ENCODE data around the gene SELENON. TPM values are rescaled to one million over a fixed set of nuclear protein-coding genes. Genes with fewer than 3 reads are reported as not detected.
A peak's percentile ranks its signal among the peaks of the same experiment; 100 is the strongest.

The SELENON gene
- total and polyA plus RNA-seq, 2 of the 13 experiments (the other 11 are each of a cell fraction or from before 2014, with no cell fraction given) = 3.8 to 8.0 TPM

DNA sequence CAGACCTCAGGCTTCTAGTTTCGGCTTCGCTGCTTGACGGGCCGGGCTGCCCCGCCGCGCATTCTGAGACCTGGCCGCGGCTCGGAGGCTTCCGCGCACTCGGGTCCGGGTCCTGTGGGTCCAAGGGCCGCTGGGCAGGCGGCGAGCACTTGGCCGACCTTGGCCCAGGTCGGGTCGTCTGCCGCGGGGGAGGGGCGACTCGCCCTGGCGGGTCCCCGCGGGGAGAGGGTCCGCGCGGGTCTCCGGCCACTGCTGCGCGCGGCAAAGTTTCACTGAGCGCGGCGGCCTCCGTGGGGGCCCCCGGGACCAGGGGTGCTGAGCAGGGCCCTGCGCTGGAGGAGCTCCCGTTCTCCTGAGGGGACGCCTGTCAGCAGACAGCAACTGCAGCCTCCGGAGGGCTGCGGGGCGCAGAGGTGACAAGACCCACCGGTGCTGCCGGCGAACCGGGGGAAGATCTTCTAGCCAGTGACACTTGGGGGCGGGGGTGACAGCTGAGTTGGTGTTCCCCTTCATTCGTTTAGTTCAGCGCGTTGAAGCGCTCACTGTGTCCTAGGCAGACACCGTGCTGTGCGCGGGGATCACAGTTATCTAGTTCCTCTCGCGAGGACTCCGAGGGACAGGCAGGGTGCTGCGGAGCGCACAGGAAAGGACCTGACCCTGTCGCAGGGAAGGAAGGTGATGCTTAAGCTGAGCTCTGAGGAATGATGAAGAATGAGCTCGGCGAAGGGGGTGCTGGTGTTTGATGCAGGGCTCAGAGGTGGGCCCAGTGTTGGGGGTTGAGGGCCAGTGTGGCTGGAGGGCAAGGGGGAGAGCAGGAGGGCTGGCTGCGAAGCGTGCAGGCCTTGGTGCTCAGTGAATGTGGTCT lies 20.5 kb downstream of the SELENON start (continued):
- no peak; the same call in 1 of the 2 replicates for TF ChIP-seq ZNF350 (CRISPR knock-in tag; IDR thresholded peaks at IDR 0.05; ENCODE audit: borderline replicate concordance, low read depth)
- TF ChIP-seq, protein P1, sequence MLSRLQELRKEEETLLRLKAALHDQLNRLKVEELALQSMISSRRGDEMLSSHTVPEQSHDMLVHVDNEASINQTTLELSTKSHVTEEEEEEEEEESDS (CRISPR knock-in tag; IDR thresholded peaks at IDR 0.05; ENCODE audit: borderline replicate concordance) = no peak
- no peak; the same call in 1 of the 2 replicates for TF ChIP-seq KAT7 (CRISPR knock-in tag; IDR thresholded peaks at IDR 0.05; ENCODE audit: borderline replicate concordance)
- TF ChIP-seq ZFAT (CRISPR knock-in tag; conservative IDR thresholded peaks at IDR 0.05) = no peak
- no peak; the same call in 1 of the 2 replicates for TF ChIP-seq CCDC6 (CRISPR knock-in tag; IDR thresholded peaks at IDR 0.05)
- TF ChIP-seq, protein P2, sequence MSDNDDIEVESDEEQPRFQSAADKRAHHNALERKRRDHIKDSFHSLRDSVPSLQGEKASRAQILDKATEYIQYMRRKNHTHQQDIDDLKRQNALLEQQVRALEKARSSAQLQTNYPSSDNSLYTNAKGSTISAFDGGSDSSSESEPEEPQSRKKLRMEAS (IDR thresholded peaks at IDR 0.05) = no peak; the same call in 1 of the 2 replicates
- no peak for TF ChIP-seq ZNF441 (CRISPR knock-in tag; IDR thresholded peaks at IDR 0.05; ENCODE audit: borderline replicate concordance)
- TF ChIP-seq, protein P3, sequence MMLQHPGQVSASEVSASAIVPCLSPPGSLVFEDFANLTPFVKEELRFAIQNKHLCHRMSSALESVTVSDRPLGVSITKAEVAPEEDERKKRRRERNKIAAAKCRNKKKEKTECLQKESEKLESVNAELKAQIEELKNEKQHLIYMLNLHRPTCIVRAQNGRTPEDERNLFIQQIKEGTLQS (CRISPR knock-in tag; IDR thresholded peaks at IDR 0.05) = no peak
- TF ChIP-seq ZNF629 (CRISPR knock-in tag; conservative IDR thresholded peaks at IDR 0.05) = no peak
- TF ChIP-seq, protein P4, sequence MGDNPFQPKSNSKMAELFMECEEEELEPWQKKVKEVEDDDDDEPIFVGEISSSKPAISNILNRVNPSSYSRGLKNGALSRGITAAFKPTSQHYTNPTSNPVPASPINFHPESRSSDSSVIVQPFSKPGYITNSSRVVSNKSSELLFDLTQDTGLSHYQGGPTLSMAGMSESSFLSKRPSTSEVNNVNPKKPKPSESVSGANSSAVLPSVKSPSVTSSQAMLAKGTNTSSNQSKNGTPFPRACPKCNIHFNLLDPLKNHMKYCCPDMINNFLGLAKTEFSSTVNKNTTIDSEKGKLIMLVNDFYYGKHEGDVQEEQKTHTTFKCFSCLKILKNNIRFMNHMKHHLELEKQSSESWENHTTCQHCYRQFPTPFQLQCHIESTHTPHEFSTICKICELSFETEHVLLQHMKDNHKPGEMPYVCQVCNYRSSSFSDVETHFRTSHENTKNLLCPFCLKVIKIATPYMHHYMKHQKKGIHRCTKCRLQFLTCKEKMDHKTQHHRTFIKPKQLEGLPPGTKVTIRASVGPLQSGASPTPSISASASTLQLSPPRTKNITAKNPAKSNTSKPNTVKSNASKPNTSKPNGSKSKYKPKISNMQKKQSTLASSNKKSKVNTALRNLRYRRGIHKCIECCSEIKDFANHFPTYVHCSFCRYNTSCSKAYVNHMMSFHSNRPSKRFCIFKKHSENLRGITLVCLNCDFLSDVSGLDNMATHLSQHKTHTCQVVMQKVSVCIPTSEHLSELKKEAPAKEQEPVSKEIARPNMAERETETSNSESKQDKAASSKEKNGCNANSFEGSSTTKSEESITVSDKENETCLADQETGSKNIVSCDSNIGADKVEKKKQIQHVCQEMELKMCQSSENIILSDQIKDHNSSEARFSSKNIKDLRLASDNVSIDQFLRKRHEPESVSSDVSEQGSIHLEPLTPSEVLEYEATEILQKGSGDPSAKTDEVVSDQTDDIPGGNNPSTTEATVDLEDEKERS (CRISPR knock-in tag; IDR thresholded peaks at IDR 0.05) = no peak
- TF ChIP-seq ZFP82 (CRISPR knock-in tag; IDR thresholded peaks at IDR 0.05; ENCODE audit: borderline replicate concordance) = no peak
- peak; percentile 88 for TF ChIP-seq SRY (CRISPR knock-in tag; IDR thresholded peaks at IDR 0.05)
- TF ChIP-seq GFI1 (CRISPR knock-in tag; IDR thresholded peaks at IDR 0.05; ENCODE audit: borderline replicate concordance) = no peak
- TF ChIP-seq ATRX (CRISPR knock-in tag; IDR thresholded peaks at IDR 0.05; ENCODE audit: borderline replicate concordance) = no peak
- no peak for TF ChIP-seq MIER2 (CRISPR knock-in tag; IDR thresholded peaks at IDR 0.05)
- TF ChIP-seq, protein P5, sequence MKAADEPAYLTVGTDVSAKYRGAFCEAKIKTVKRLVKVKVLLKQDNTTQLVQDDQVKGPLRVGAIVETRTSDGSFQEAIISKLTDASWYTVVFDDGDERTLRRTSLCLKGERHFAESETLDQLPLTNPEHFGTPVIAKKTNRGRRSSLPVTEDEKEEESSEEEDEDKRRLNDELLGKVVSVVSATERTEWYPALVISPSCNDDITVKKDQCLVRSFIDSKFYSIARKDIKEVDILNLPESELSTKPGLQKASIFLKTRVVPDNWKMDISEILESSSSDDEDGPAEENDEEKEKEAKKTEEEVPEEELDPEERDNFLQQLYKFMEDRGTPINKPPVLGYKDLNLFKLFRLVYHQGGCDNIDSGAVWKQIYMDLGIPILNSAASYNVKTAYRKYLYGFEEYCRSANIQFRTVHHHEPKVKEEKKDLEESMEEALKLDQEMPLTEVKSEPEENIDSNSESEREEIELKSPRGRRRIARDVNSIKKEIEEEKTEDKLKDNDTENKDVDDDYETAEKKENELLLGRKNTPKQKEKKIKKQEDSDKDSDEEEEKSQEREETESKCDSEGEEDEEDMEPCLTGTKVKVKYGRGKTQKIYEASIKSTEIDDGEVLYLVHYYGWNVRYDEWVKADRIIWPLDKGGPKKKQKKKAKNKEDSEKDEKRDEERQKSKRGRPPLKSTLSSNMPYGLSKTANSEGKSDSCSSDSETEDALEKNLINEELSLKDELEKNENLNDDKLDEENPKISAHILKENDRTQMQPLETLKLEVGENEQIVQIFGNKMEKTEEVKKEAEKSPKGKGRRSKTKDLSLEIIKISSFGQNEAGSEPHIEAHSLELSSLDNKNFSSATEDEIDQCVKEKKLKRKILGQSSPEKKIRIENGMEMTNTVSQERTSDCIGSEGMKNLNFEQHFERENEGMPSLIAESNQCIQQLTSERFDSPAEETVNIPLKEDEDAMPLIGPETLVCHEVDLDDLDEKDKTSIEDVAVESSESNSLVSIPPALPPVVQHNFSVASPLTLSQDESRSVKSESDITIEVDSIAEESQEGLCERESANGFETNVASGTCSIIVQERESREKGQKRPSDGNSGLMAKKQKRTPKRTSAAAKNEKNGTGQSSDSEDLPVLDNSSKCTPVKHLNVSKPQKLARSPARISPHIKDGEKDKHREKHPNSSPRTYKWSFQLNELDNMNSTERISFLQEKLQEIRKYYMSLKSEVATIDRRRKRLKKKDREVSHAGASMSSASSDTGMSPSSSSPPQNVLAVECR (CRISPR knock-in tag; IDR thresholded peaks at IDR 0.05; ENCODE audit: borderline replicate concordance) = 0 out of 2 replicates have a peak, but pooled peaks have one; percentile 30
- TF ChIP-seq, protein P6, sequence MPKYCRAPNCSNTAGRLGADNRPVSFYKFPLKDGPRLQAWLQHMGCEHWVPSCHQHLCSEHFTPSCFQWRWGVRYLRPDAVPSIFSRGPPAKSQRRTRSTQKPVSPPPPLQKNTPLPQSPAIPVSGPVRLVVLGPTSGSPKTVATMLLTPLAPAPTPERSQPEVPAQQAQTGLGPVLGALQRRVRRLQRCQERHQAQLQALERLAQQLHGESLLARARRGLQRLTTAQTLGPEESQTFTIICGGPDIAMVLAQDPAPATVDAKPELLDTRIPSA (CRISPR knock-in tag; IDR thresholded peaks at IDR 0.05; ENCODE audit: borderline replicate concordance) = no peak; the same call in 1 of the 2 replicates
- TF ChIP-seq SP5 (CRISPR knock-in tag; IDR thresholded peaks at IDR 0.05; ENCODE audit: borderline replicate concordance, low read depth) = no peak
- peak; percentile 62; the same call in 1 of the 2 replicates for TF ChIP-seq ZFX (CRISPR knock-in tag; IDR thresholded peaks at IDR 0.05; ENCODE audit: low read depth)
